Stimulated activated CD8-positive, alpha-beta memory T cell treated with anti-CD3 and anti-CD28 coated beads, Interleukin-7, amount 100 ng/mL, for 24 hours (primary cell): ENCODE measurements around the gene CORIN.

Source experiments
- DNase-seq: peaks from one replicate; pipeline ENCODE4 v3.0.0-alpha.2; 2020; ENCODE audit warnings: low read depth

Gene CORIN

DNA sequence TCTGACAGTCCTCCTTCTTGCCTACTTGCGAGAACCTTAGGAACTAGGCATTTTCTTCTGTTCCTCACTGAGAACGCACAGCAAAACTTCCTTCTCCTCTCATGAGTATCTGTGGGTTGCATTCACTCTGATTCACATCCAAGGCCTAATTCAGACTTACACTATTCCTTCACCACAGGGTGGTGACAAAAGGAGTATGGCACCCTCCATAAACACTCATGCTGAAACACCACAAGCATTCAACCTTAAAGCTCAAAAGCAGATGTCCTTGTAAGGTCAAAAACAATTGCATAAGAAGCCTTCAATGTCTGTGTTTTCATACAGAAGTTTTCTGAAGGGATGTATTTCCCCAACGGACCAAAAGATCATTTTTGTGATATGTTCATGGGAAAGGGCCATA lies 147.3 kb downstream of the CORIN start:
- DNase-seq, result no peak

DNA sequence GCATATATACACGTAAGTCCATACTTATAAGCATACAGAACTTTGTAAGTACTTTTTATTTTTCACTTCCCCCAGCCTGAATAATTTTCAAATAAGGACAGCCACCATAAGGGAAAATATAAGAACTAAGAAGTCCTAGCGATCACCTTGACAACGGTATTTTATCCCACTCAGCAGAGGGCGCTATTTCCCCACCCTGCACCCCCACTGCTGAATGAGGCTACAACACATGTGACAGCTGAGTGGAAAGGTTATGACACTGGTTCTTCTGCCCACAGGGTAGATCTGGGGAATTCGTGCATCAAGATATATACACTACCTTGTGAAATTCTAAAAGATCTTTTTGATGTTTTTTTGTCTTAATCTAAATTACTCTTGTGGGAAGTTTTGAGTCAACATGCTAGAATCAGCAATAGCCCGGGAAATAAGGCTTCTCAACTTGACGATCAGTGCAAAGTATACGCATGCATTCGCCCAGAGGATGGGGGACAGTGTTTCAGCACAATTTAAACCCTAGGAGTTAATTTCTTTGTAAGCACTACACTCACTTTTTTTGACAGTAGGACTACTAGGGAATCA lies 151.5 kb downstream of the CORIN start:
- DNase-seq, result peak; percentile 22

DNA sequence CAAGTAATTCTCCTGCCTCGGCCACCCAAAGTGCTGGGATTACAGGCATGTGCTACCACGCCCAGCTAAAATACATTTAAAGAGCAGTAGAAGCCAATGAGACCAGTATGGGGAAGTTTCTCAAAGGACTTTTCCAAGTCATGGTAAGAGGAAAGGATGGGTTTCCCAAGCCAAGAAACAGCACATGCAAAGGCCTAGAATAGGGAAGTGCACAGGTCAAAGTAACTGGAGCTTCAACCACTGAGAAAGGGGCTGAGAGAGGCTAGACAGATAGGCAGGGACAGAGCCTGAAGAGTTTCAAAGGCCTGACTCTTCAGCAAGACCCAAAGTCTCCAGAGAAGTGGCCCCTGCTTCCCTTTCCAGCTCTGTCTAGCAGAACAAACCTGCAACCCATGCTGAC lies 162.1 kb downstream of the CORIN start:
- no peak for DNase-seq

DNA sequence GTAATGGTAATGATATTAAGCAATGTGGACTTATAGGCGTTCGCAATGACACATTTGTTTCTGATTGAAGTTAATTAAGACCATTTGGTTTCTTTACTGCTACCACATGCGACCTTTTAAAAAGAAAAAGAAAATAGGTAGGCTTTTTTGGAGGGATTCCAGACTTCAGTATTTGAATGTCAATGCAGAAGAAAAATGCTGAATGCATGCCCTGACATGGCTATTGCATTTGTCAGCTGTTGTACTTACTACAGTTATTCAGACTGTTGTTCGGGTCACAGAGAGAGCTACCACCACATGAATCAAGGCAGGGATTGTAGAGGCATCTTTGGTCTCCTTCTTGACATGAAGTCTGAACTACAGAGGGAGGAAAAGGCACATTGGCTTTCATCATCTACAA lies 163.7 kb downstream of the CORIN start:
- DNase-seq, result no peak

DNA sequence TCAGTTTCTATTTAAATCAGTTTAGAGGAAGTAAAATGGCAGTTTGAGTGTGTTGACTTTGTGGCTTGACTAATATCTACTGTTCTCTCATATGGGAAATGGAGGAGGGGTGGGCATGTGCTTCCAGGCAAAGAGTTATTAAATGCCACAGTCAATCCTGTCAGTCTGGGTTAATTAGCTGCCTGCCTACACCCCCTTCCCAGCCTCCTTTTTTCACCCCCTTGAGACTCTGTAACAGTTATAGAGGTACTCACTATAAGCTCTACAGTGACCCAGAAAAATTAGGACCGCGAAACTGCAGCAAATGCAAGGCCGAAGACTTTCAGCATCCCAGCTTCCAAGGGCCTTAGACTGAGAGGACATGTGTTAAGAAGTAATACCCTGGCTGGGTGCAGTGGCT lies 165.2 kb downstream of the CORIN start:
- no peak for DNase-seq

DNA sequence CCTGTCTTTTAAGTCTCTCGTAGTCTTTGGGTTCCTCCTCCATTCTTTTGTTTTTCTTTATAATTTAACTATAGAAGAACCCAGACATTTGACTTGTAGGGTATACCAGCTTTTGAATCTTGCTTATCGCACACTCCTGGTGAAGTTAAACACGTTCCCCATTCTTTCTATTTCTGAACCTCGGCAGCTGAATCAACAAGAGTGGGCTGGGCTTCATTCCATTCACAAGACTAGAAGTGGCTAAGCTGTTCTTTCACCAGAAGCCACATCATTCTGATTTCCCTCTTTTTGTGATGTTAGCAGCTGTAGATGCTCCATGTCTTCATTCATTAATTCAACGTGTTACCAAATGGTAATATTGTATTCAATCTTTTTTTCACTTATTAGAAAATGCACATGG lies 167.9 kb downstream of the CORIN start:
- no peak for DNase-seq

DNA sequence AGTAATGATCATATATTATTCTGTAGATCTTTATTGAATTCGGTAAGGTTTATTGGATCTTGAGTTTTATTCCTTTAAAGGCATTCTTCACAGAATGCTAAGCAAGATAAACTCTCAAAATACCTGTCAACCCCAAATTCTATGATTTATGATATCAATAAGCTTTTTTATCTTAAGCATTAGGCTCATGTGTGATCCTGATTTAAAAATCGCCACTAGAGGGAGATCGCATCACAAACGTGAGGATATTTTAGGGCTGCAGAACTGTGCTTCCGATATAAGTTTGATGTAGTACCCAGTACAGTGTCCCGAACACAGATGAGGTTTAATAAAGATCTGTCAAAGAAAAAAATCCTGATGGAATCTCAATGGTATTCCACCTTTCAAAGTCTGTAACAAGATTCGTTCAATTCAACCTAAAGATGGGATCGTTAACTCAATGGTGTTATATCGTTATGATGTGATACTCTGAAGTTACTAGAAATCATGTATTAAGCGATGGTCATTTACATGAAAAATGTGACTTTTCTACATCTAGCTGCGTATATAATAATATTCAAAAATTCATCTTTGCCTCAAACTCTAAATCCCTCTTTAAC lies 169.0 kb downstream of the CORIN start:
- no peak for DNase-seq

DNA sequence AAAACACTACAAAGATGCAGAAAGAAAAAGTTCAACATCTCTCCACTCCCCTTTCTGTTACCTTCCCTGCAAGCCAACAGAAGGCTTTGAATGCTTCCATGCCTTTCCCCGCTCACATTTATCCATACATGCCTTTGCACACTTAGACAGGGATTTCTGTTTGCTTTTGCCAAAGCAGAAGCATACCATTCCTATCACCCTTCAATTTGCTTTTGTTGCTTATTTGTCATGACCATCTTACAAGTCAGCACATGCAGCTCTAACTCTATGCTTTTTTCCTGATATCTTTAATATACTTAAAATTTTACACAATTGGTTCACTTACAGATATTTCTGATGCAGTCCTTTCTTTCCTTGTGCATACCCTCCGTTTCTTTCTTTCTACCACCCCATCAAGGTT lies 169.6 kb downstream of the CORIN start:
- DNase-seq, result no peak

DNA sequence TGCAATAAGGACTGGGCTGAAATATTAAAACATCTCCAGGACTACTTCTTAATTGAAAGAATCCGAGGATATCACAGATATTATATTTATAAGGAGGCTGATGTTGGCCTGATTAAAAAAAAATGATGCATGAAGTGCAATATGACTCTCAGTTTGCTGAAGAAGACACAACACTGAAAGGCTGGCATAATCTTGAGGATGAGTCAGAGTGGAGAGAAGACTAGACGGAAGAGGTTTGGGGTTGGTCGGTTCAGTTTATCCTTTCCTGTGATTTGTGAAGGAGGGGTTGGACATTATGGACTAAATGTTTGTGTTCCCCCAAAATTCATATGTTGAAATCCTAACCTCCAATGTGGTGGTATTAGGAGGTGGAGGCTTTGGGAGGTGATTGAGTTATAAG lies 170.3 kb downstream of the CORIN start:
- no peak for DNase-seq

DNA sequence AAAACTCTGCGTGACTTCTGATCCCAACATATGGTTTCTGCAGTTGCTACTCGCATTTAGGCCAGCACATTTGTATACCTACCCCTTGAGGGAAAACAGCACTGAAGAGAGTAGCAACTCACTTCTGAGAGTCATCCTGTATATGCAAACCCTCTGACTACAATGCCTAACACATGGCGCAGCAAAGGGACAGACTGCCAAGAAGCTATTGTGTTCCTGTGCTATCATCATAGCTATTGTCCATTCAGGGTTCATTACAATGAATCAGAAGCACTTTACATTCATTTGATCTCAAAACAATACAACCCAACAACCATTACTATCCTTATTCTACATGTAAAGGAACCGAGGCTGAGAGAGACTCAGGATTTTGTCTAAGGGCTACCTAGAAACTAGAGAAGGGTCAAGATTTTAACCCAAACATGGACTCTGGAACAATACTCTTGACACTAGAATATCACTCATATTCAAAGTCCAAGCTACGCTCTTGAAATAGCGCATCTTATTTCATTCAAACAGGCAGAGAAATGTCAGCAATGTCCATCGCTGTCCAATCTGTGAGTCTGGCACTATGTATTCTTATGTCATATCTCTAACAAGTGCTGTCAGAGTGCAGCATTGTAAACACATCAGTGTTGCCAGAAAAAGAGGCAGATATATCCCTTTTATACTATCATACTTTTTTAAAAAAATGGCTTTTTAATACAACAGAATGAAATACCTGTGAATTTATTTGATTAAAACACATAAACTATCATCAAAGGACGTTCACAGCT lies 173.6 kb downstream of the CORIN start:
- DNase-seq, result no peak

DNA sequence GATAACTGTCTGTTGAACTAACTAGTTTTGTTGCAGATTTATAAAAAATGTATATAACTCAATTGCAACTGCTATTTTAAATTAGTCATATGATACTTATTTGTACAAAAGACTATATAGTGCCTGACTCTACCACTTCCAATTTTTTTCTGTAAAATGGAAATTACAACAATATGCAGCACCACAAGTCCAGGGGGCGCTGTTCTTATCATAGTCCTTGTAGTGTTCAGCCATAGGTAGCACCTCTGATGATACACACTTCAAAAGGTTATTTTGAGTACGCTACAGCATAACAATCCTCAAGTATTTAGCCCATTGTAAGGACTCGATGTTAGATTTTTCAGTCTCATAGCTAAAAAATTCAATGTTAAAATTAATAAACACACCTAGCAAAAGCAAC lies 174.9 kb downstream of the CORIN start:
- DNase-seq, result no peak

DNA sequence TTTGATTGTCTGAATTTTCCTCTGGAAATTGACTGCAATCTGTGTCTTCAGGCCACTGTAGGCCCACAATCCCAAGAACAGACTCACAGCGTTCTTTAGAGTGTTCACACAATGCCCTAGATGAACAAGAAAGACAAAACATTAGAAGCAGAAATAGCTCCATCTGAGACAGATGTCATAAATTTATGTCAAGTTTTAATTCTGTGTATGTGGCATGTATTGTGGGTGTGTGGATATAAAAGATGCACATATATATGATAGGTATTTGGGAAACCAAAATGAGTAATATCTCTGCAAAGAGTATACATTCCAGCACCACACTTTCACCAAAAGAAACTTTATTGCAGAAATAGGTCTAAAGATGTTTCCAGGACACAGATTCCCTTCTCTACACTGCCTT lies 176.1 kb downstream of the CORIN start:
- DNase-seq, result no peak

DNA sequence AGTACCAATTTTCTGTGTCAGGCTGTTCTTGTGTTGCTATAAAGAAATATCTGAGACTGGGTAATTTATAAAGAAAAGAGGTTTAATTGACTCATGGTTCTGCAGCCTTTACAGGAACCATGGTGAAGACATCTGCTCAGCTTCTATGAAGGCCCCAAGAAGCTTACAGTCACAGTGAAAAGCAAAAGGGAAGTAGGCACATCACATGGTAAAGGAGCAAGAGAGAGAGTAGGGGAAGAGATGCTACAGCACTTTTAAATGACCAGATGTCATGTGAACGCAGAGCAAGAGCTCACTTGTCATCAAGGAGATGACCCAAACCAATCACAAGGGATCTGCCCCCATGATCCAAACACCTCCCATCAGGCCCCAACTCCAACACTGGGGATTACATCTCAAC lies 178.5 kb downstream of the CORIN start:
- DNase-seq, result no peak

DNA sequence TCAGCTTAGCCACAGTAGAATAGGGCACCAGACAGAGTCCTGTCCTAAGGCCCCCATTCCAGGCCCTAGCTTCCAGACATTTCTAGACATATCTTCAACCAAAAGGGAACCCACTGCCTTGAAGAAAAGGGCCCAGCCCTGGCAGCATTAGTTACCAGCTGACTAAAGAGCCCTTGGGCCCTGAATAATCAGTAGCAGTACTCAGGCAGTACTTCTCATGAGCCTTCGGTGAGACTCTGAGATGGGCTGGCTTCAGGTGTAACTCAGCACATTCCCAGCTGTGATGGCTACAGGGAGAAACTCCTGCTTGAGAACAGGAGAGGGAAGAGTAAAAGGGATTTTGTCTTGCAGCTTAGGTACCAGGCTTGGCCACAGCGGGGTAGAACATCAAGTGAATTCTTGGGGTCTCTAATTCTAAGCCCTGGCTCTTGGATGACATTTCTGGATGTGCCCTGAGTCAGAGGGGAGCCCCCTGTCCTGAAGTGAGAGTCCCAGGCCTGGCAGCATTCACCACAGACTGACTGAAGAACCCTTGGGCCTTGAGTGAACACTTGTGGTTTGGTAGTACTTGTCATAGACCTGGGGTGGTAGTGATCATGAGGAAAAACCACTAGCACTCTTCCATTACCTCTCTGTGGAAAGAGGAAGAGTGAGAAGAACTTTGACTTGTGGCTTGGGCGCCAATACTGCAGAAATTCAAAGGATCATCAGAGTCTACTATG lies 182.7 kb downstream of the CORIN start:
- DNase-seq, result no peak

DNA sequence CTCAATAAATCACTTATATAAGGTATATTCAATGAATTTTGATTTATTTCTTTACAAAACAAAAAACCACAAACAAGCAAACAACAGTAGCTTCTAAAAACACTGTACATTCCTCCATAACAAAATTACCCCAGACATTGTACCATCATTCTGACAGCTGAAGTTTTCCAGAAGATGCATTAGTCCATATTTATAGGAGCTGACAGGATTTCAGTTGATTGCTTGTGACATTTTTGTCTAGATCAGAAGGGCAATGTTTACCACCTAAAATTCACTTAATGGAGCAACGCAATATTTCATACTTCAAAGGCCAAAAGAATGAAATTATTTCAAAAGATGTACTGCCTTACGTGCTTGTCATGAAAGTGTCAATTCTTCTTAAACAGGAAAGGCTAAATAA lies 185.8 kb downstream of the CORIN start:
- no peak for DNase-seq

DNA sequence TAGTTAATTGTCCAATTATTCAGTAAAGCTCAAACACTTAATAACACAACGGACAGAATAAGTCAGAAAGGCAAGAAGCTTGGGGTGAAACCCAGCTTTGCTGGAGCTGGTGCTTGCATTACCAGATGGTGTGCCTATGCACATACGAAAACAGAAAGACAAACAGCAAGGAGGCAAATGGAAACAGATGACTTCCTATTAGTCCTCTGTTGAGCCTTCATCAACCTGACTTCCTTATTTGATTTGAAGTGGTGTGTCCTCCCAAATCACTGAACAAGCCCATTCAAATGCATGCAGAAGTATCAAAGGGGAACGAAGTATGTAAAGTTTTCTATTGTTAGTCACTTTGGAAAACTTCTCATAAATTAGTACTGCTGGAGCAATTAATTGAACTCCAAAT lies 186.6 kb downstream of the CORIN start:
- no peak for DNase-seq

DNA sequence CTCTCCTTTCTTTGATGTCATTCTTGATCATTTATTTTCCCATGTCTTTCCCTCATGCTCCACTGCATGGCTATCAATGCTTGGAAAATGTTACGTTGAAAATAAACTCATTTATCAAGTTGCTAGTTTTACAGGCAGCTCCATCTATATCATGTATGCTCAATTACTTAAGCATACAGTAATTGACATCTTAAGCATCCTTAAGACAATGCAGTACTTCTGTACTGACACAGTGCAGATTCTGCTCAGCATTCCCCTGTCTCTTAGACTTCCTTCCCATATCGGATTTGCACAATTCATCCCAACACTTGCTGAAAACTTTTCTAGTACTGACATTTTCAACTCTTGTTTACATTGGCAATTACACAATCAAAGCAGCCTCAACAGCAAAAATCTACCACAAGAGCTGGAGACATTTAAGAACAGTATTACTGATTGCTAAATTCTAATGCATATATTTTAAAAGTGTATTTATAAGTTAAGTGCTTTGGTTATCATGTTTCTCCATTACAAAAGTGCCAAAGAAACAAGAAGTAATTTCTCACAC lies 187.2 kb downstream of the CORIN start:
- no peak for DNase-seq

DNA sequence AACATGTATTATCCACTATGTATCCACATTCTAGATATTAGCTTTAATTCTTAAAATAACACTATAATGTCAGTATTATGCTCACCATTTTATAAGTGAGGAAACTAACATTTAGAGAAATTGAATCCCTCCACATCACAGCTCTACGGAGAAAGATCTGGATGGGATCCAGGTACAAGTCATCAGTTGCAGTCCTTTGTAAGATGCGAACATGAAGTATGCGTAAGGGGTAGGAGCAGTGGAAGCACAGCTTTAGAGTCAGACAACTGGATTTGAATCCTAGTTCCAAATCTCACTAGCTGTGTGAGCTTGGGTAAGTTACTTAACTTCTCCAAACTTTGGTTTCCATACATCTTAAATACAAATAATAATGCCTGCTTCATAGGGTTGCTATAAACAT lies 190.3 kb downstream of the CORIN start:
- no peak for DNase-seq

DNA sequence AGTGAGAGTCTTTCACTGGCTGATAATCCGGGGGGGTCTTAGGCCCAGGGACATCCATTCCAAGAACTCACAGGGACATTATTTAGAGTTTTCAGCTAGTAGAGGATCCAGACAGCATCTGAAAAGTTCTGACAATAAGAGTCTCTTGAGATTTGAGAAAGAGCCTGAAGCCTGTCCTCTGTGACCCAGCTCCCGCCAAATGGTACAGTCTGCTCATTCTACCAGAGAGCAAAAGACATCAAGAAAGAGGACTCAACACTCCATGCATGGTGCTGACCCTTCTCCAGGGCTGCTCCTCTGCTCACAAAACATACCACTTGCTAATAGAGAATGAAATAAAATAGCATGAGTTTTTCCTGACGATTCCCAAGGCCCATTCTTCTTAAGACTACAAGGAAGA lies 190.8 kb downstream of the CORIN start:
- no peak for DNase-seq

DNA sequence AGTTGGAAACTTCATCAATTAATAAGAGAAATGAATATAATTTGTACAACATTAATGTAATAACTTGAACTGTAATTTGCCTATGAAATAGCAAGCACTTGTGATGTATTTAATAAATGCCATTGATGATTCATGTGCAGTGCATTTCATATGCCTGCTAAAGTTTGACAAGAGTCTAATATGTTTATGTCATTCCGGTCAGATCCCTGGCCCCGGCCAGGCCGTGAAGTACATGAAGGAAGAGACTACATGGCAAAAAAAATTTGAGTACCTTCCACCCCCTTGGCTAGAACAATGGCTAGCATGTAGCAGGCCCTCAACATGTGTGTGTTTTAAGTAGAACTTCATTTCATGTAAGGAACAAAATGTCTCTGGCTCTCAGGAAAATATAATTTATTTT lies 191.5 kb downstream of the CORIN start:
- no peak for DNase-seq

DNA sequence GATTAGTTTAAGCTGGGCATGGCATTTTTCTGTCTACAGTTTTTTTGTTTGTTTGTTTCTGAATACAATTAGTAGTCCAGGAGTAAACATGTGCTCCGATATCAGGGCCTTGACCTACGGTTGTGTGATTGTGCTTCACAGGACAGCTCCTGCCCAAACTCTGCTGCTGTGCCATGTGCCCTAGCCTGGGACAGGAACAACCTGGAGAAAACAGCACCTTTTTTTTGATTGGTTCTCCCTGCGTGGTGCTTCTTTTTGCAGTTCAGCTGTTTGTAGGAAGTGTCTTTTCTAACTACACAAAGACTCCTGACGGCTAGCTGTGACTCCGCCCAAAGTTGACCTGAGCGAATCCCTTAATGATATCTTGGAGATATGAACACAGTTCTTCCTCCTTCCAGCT lies 194.0 kb downstream of the CORIN start:
- no peak for DNase-seq

DNA sequence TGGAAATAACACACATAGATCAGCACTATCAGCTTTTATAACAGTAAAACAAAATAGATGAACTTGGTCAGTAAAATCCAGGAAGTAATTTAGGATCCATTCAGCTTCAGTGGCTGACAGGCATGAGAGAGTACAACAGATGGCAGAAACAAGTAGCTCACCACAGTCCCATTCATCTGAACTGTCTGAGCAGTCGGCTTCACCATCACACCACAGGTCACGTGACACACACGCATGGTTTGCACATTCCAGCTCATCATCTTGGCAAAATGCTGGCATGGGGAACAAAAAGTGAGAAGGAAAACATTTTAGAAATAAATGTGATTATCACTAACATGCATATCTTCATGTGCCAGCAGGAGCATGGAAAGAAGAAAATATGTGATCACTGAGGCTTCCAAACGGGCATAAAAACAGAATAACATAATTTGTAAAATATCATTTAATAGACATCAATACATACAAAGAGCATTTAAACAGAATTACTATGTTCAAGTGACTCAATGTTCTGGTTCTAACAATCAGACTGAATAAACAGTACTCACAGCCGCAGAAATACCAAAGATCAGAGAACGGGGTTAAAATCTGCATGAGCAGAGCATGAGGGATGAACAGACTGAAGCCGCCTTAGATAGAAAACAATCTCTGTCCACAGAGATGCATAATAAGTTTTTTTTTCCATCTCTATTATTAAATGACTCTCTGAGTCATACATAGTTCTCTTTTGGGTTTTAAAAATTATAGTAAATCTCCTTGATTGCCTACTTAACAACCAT lies 194.7 kb downstream of the CORIN start:
- DNase-seq, result no peak
